Heart left ventricle (tissue), 13 donors: Measurements from ENCODE around the gene ZNF511.

Source experiments
- POLR2A ChIP-seq, 2 donors: fragments of 450-650 bp; IDR thresholded peaks; one replicate each; pipeline ENCODE4 v1.6.1; 2017; ENCODE audit warnings: antibody characterized with exemption in 2 of 2, mild to moderate bottlenecking in 2 of 2, moderate library complexity in 2 of 2
- TF ChIP-seq, protein P1 (sequence below), 12 donors: fragments of 200-600 bp; sonication (generic) in 4 of 12; IDR thresholded peaks; one replicate each; pipeline versions ENCODE4 v1.5.0 to v1.8.0; 2018 to 2022; ENCODE audit warnings: antibody characterized with exemption in 12 of 12, mild to moderate bottlenecking in 5 of 12
- donor health status: ischemic (EF 13 %, LVEDD 7.1; RV severe dilation, severe dysfunction).
- donor health status: DM: no; HTN: yes; CAD: no.
- donor health status: DM: no; HTN: no; CAD: no.
- donor health status: ischemic (EF 25% LVEDD 6.9; RV normal size, moderate dysfunction).
- donor health status: ischemic (EF 25% LVEDD 5.7; RV mildly dilated, moderate dysfunction).
- donor health status: ischemic (EF 35%, LVEDD 5.7; RV mildly dilated, moderate dysfunction).
- donor health status: nonischemic (EF 11% LVEDD 7.7; RV severe dilation, severe dysfunction).
- donor health status: DM: yes; HTN: yes; CAD: no.
- donor health status: PGD.
- donor health status: ischemic (EF 29% LVEDD 5.4; RV normal size, mild dysfunction).
- donor health status: nonischemic (EF 23%, LVEDD 6.1; RV moderate dilation, normal function).

DNA sequence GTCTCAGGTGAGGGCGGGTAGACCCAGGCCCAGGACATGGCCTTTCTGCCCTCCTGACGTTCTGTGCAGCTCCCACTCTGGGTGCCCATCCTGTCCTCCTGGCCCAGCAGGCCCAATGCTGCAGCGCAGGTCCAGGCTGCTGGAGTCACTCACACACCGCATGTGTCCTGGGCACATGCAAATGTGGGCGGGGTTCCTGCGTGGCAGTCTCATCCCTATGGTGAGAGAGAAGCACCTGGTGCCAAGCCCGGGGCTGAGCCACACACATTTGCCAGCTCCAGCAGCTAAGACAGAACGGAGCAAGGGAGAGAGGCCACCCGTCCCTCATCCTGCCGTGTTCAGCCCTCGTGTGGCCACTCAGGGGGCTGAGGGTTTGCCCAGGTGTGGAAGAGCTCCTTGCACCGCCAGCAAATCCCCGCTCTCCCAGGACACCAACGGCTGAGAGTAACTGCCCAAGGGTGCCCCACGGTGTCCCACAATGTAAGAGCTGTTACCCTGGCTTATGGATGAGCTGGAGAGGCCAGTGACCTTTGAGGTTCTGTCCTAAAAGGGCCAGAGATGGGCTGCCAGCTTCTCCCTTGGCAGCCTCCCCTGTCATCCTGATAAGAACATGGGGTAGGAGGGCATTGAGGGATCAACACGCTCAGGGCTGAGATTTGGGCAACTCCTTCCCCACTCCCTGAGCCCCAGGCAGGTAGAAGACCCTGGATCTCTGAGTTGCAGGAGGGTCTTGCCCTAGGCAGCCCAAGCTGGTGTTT lies 44.7 kb downstream of the ZNF511 start:
- TF ChIP-seq POLR2A (IDR thresholded peaks at IDR 0.05), result no peak
- TF ChIP-seq, protein P1, sequence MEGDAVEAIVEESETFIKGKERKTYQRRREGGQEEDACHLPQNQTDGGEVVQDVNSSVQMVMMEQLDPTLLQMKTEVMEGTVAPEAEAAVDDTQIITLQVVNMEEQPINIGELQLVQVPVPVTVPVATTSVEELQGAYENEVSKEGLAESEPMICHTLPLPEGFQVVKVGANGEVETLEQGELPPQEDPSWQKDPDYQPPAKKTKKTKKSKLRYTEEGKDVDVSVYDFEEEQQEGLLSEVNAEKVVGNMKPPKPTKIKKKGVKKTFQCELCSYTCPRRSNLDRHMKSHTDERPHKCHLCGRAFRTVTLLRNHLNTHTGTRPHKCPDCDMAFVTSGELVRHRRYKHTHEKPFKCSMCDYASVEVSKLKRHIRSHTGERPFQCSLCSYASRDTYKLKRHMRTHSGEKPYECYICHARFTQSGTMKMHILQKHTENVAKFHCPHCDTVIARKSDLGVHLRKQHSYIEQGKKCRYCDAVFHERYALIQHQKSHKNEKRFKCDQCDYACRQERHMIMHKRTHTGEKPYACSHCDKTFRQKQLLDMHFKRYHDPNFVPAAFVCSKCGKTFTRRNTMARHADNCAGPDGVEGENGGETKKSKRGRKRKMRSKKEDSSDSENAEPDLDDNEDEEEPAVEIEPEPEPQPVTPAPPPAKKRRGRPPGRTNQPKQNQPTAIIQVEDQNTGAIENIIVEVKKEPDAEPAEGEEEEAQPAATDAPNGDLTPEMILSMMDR (IDR thresholded peaks at IDR 0.05), result no peak
